SU-DHL-6 (cell line): ENCODE data around the gene LYL1.
A peak's percentile ranks its signal among the peaks of the same experiment; 100 is the strongest.

Experiments
- H2AFZ ChIP-seq: fragments of 200-600 bp; sonication (generic); 2 replicates; pipeline ENCODE4 v1.6.1; 2014; ENCODE audit warnings: low read depth, mild to moderate bottlenecking, moderate library complexity, mixed read lengths, antibody characterized with exemption, low read length; ENCODE audit not compliant: severe bottlenecking
- H3F3A ChIP-seq: fragments of 200-600 bp; shearing (Covaris generic); 2 replicates; pipeline ENCODE4 v1.6.0; 2016; ENCODE audit warnings: antibody characterized with exemption, mild to moderate bottlenecking; ENCODE audit not compliant: insufficient read depth
- H3K27ac ChIP-seq: fragments of 200-600 bp; sonication (generic); 2 replicates; pipeline ENCODE4 v1.5.1; 2016; ENCODE audit warnings: low read depth, mild to moderate bottlenecking, low read length, moderate library complexity, mixed read lengths
- H3K27me3 ChIP-seq: fragments of 200-600 bp; sonication (generic), shearing (Covaris generic); 2 replicates; pipeline ENCODE4 v1.6.0; 2014; ENCODE audit warnings: mild to moderate bottlenecking, low read length
- H3K36me3 ChIP-seq: fragments of 200-600 bp; sonication (generic); 2 replicates; pipeline ENCODE4 v1.6.1; 2014; ENCODE audit warnings: mild to moderate bottlenecking, low read length, mixed read lengths
- H3K4me2 ChIP-seq: fragments of 300-600, 200-600 bp; shearing (Covaris generic), sonication (generic); 2 replicates; pipeline ENCODE4 v1.6.0; 2014; ENCODE audit warnings: low read length, low read depth, mild to moderate bottlenecking; ENCODE audit not compliant: poor library complexity, severe bottlenecking
- H3K4me3 ChIP-seq: fragments of 200-600 bp; sonication (generic); 2 replicates; pipeline ENCODE4 v1.5.1; 2014; ENCODE audit warnings: antibody characterized with exemption, low read length, mild to moderate bottlenecking, mixed read lengths; ENCODE audit not compliant: insufficient read depth, poor library complexity, severe bottlenecking
- H3K79me2 ChIP-seq: fragments of 200-600 bp; sonication (generic); 2 replicates; pipeline ENCODE4 v1.6.1; 2014; ENCODE audit warnings: mild to moderate bottlenecking, low read length, moderate library complexity; ENCODE audit not compliant: insufficient read depth
- H3K9ac ChIP-seq: fragments of 200-600 bp; sonication (generic); 2 replicates; pipeline ENCODE4 v1.7.0; 2014; ENCODE audit warnings: mild to moderate bottlenecking, low read length
- H3K9me2 ChIP-seq: fragments of 200-600 bp; sonication (generic); replicated peaks from 2 replicates; pipeline ENCODE4 v1.6.1; 2014; ENCODE audit warnings: low read length; ENCODE audit not compliant: insufficient read depth
- H3K9me3 ChIP-seq: fragments of 200-600 bp; sonication (generic); 2 replicates; pipeline ENCODE4 v1.6.1; 2014; ENCODE audit warnings: low read length, mixed read lengths; ENCODE audit not compliant: insufficient read depth
- H4K20me1 ChIP-seq: fragments of 200-600 bp; sonication (generic); 2 replicates; pipeline ENCODE4 v1.6.1; 2014; ENCODE audit warnings: low read depth, mild to moderate bottlenecking, antibody characterized with exemption, low read length, moderate library complexity, mixed read lengths
- CTCF ChIP-seq: fragments of 200-600 bp; sonication (generic); IDR thresholded peaks from one replicate; pipeline ENCODE4 v1.5.1; 2017; ENCODE audit warnings: antibody characterized with exemption, mild to moderate bottlenecking, low read length, moderate library complexity; ENCODE audit not compliant: insufficient read depth, poor library complexity, severe bottlenecking
- EZH2phosphoT487 ChIP-seq: fragments of 200-600 bp; sonication (generic), shearing (Covaris generic); conservative IDR thresholded peaks from 2 replicates; pipeline ENCODE4 v1.6.1; 2018; ENCODE audit warnings: mild to moderate bottlenecking, antibody characterized with exemption, low read length, moderate library complexity, mixed read lengths

LYL1 gene

GRCh38 chr19:13101590-13102415 is 855 bp downstream of the LYL1 start:
- no peaks in the 10 kb centered on the region for H3K9me2 ChIP-seq
- peak overlapping the region; percentile 77 for H3K4me3 ChIP-seq
- H3K79me2 ChIP-seq = peaks cover 14% of the 10 kb centered on the region
- H2AFZ ChIP-seq = no peak overlapping the region
- peak overlapping the region; percentile 96 for H3K9ac ChIP-seq
- H3K36me3 ChIP-seq = peaks cover 13% of the 10 kb centered on the region
- no peaks in the 10 kb centered on the region for H3K27me3 ChIP-seq
- H3K9me3 ChIP-seq = no peaks in the 10 kb centered on the region
- H3K4me2 ChIP-seq = peak overlapping the region; percentile 65
- no peaks in the 10 kb centered on the region for H4K20me1 ChIP-seq
- peak overlapping the region; percentile 92 for H3K27ac ChIP-seq
- TF ChIP-seq EZH2phosphoT487 (no peak), CTCF (peak; percentile 18)
- peaks cover 45% of the 10 kb centered on the region for H3F3A ChIP-seq

GRCh38 chr19:13100841-13101589 is 1.6 kb downstream of the LYL1 start:
- Histone ChIP-seq H3K4me2 (peak overlapping the region; percentile 65), H3K27ac (no peak overlapping the region), H3F3A (peaks cover 42% of the 10 kb centered on the region), H3K4me3 (peak overlapping the region; percentile 77), H2AFZ (no peak overlapping the region), H4K20me1 (no peaks in the 10 kb centered on the region), H3K79me2 (peaks cover 14% of the 10 kb centered on the region), H3K27me3 (no peaks in the 10 kb centered on the region), H3K36me3 (peaks cover 13% of the 10 kb centered on the region), H3K9ac (peak overlapping the region; percentile 96), H3K9me2 (no peaks in the 10 kb centered on the region), H3K9me3 (no peaks in the 10 kb centered on the region)
- no peak for TF ChIP-seq EZH2phosphoT487
- TF ChIP-seq CTCF = peak; percentile 43

- H4K20me1 ChIP-seq = no peaks in the 10 kb centered on the region
- TF ChIP-seq CTCF = no peak
- TF ChIP-seq EZH2phosphoT487 = no peak
- no peak overlapping the region for H2AFZ ChIP-seq
- H3K79me2 ChIP-seq = peaks cover 14% of the 10 kb centered on the region
- H3K4me2 ChIP-seq = peak overlapping the region; percentile 35
- peaks cover 13% of the 10 kb centered on the region for H3K36me3 ChIP-seq
- H3K9me2 ChIP-seq = no peaks in the 10 kb centered on the region
- no peaks in the 10 kb centered on the region for H3K9me3 ChIP-seq
- no peak overlapping the region for H3K27ac ChIP-seq
- no peak overlapping the region for H3K4me3 ChIP-seq
- peaks cover 35% of the 10 kb centered on the region for H3F3A ChIP-seq
- no peaks in the 10 kb centered on the region for H3K27me3 ChIP-seq
- no peak overlapping the region for H3K9ac ChIP-seq
Measured at GRCh38 chr19:13100031-13100588, 2.5 kb downstream of the LYL1 start.
